Panc1 (cell line): ENCODE measurements around the gene ATP11B. TPM values are rescaled to one million over a fixed set of nuclear protein-coding genes. Genes with fewer than 3 reads are reported as not detected.

ENCODE experiments used
- ATAC-seq: fragments of 200-7000 bp; cut with Tn5 transposase; 2 replicates; pipeline ENCODE4 v1.9.1; 2020; ENCODE audit warnings: mild to moderate bottlenecking, moderate library complexity
- BruUV-seq: library from RNA; stranded (reverse); fragments of 400-500 nt; replicated peaks from 2 replicates; lab custom pipeline; 2021; lab: Mats Ljungman, UMichigan
- CTCF ChIA-PET: fragments of 300-600 bp; sonication (Branson Sonifier 250); formaldehyde crosslinking; loops from one replicate; lab custom pipeline; 2022; ENCODE audit warnings: antibody characterized with exemption; lab: Charles Lee
- POLR2A ChIA-PET: fragments of 300-600 bp; sonication (Branson Sonifier 250); formaldehyde crosslinking; loops from one replicate; lab custom pipeline; 2022; ENCODE audit warnings: antibody characterized with exemption; lab: Charles Lee
- DNase-seq: peaks from one replicate; pipeline ENCODE4 v3.0.0-alpha.2; 2010; ENCODE audit warnings: low read depth, low spot score
- H3K27ac ChIP-seq: 2 replicates; pipeline ENCODE4 v1.5.1; 2011; ENCODE audit warnings: mild to moderate bottlenecking, low read length, inconsistent platforms
- H3K27me3 ChIP-seq: fragments of 200-500 bp; sonication (Bioruptor generic); 2 replicates; pipeline ENCODE4 v1.6.0; 2014; ENCODE audit warnings: low read length, inconsistent platforms; ENCODE audit not compliant: control insufficient read depth, insufficient read depth
- H3K36me3 ChIP-seq: fragments of 200-500 bp; sonication (Bioruptor generic); 2 replicates; pipeline ENCODE4 v1.5.1; 2014; ENCODE audit warnings: inconsistent platforms, mild to moderate bottlenecking, low read length, moderate library complexity; ENCODE audit not compliant: control insufficient read depth, insufficient read depth
- H3K4me1 ChIP-seq: 2 replicates; pipeline ENCODE4 v1.5.1; 2011; ENCODE audit warnings: inconsistent platforms, mild to moderate bottlenecking, low read length, moderate library complexity; ENCODE audit not compliant: control insufficient read depth, insufficient read depth
- H3K4me3 ChIP-seq, 2 experiments: 2 replicates each; pipeline ENCODE4 v1.5.1; 2011 to 2012; ENCODE audit warnings: low read depth in 2 of 2, low read length in 2 of 2, mild to moderate bottlenecking in 2 of 2, inconsistent platforms in 1 of 2, moderate library complexity in 1 of 2
- H3K9me3 ChIP-seq: fragments of 200-500 bp; sonication (Bioruptor generic); 2 replicates; pipeline ENCODE4 v1.5.1; 2014; ENCODE audit warnings: low read depth, mild to moderate bottlenecking, inconsistent platforms, low read length, moderate library complexity; ENCODE audit not compliant: control insufficient read depth, insufficient read depth
- CTCF ChIP-seq: fragments of 450-650 bp; IDR thresholded peaks from 2 replicates; pipeline ENCODE4 v1.5.1; 2017; ENCODE audit warnings: mild to moderate bottlenecking
- POLR2AphosphoS5 ChIP-seq: IDR thresholded peaks from 2 replicates; pipeline ENCODE4 v1.6.1; 2012; ENCODE audit warnings: mild to moderate bottlenecking, low read depth, low read length, moderate library complexity
- REST ChIP-seq, 2 experiments: IDR thresholded peaks; 2 replicates each; pipeline ENCODE4 v1.6.1; 2011 to 2012; ENCODE audit warnings: low read depth in 2 of 2, control low read depth in 1 of 2, low read length in 1 of 2, mild to moderate bottlenecking in 1 of 2, moderate library complexity in 1 of 2; ENCODE audit not compliant: insufficient read depth in 1 of 2
- SIN3A ChIP-seq: IDR thresholded peaks from 2 replicates; pipeline ENCODE4 v1.6.1; 2012; ENCODE audit warnings: low read depth, mild to moderate bottlenecking, low read length, moderate library complexity, borderline replicate concordance; ENCODE audit not compliant: insufficient read depth
- TCF7L2 ChIP-seq: IDR thresholded peaks from 2 replicates; pipeline ENCODE4 v1.6.1; 2011; ENCODE audit warnings: mild to moderate bottlenecking, low read depth, low read length, inconsistent platforms
- in situ Hi-C: cut with HindIII; loops from 2 replicates; pipeline ENCODE4 v1.10.0; 2016; ENCODE audit warnings: low sequenced_read_pairs, low pct_unique_long_range_greater_than_20kb
- intact Hi-C: fragments of 100-400 bp; cut with micrococcal nuclease; formaldehyde crosslinking; loops from one replicate; pipeline ENCODE4 v1.10.0; 2022; ENCODE audit not compliant: unreplicated experiment
- total RNA-seq: library from RNA; stranded (reverse); gene quantifications from one replicate; pipeline ENCODE4 v1.2.1, GENCODE V29; 2021; ENCODE audit not compliant: unreplicated experiment

Gene ATP11B
- total RNA-seq, 1 experiment from 2014 or later: 108 TPM

- POLR2A ChIA-PET: no interaction called here
- peak overlapping the region; percentile 97 for H3K27ac ChIP-seq
- 0 out of 2 replicates have a peak, but pooled peaks have one; percentile 21 for TF ChIP-seq TCF7L2
- no peak for TF ChIP-seq SIN3A
- peaks cover 9% of the 10 kb centered on the region for H3K4me1 ChIP-seq
- H3K9me3 ChIP-seq: no peaks in the 10 kb centered on the region
- CTCF ChIA-PET: no interaction called here
- intact Hi-C loops: no loop called here
- H3K27me3 ChIP-seq: no peaks in the 10 kb centered on the region
- no peak for ATAC-seq
- H3K36me3 ChIP-seq: no peaks in the 10 kb centered on the region; the same call in 1 of the 2 replicates
- peak; percentile 17 for DNase-seq
- H3K4me3 ChIP-seq: peak overlapping the region; percentile 79 to 90; a peak in 3 of 4 replicates
- no TSS peak for BruUV-seq
- in situ Hi-C loops: no loop called here
Observed at GRCh38 chr3:182795389-182795782, 2.1 kb downstream of the ATP11B start.

GRCh38 chr3:182796310-182796709, 3.0 kb downstream of the ATP11B start:
- H3K27ac ChIP-seq: no peak overlapping the region
- in situ Hi-C loops: no loop called here
- ChIA-PET POLR2A (no interaction called here), CTCF (no interaction called here)
- H3K4me1 ChIP-seq: peaks cover 9% of the 10 kb centered on the region
- H3K4me3 ChIP-seq: no peak overlapping the region
- intact Hi-C loops: no loop called here
- TF ChIP-seq POLR2AphosphoS5 (no peak), SIN3A (no peak), TCF7L2 (no peak), CTCF (no peak), REST (IDR thresholded peaks at IDR 0.05; ENCODE audit: insufficient read depth in 1 of 2, low read depth in 2 of 2, low read length in 1 of 2) (no peak)
- H3K27me3 ChIP-seq: no peaks in the 10 kb centered on the region
- no TSS peak for BruUV-seq
- H3K36me3 ChIP-seq: no peaks in the 10 kb centered on the region; the same call in 1 of the 2 replicates
- no peaks in the 10 kb centered on the region for H3K9me3 ChIP-seq
- ATAC-seq (no peak), DNase-seq (no peak)

- Histone ChIP-seq H3K4me3 (no peak overlapping the region), H3K36me3 (no peaks in the 10 kb centered on the region; the same call in 1 of the 2 replicates), H3K4me1 (peaks cover 16% of the 10 kb centered on the region), H3K27ac (no peak overlapping the region), H3K9me3 (no peaks in the 10 kb centered on the region), H3K27me3 (no peaks in the 10 kb centered on the region)
- intact Hi-C loops: no loop called here
- ATAC-seq: no peak
- TF ChIP-seq REST (IDR thresholded peaks at IDR 0.05; ENCODE audit: insufficient read depth in 1 of 2, low read depth in 2 of 2, low read length in 1 of 2): no peak
- TF ChIP-seq CTCF: no peak
- TF ChIP-seq SIN3A: no peak
- TF ChIP-seq POLR2AphosphoS5: no peak
- TF ChIP-seq TCF7L2: no peak
- ChIA-PET POLR2A (no interaction called here), CTCF (no interaction called here)
- no peak for DNase-seq
- in situ Hi-C loops: no loop called here
- no TSS peak for BruUV-seq
Observed at GRCh38 chr3:182797876-182798275, 4.6 kb downstream of the ATP11B start.
